GM18526 (cell line): ENCODE results near the gene FANCD2.
A peak's percentile ranks its signal among the peaks of the same experiment; 100 is the strongest.

Source experiments
- POLR2A ChIP-seq: IDR thresholded peaks from 3 replicates; pipeline ENCODE4 v1.6.1; 2011; ENCODE audit not compliant: insufficient read length; ENCODE audit errors: extremely low read depth

FANCD2 gene

GRCh38 chr3:10026084-10026890 is at the start of gene FANCD2:
Gene FANCD2, plus strand, starts transcription at chr3:10026437. Its CDS starts 2,221 bp downstream, at chr3:10028658.
- TF ChIP-seq POLR2A, result peak; percentile 81

DNA sequence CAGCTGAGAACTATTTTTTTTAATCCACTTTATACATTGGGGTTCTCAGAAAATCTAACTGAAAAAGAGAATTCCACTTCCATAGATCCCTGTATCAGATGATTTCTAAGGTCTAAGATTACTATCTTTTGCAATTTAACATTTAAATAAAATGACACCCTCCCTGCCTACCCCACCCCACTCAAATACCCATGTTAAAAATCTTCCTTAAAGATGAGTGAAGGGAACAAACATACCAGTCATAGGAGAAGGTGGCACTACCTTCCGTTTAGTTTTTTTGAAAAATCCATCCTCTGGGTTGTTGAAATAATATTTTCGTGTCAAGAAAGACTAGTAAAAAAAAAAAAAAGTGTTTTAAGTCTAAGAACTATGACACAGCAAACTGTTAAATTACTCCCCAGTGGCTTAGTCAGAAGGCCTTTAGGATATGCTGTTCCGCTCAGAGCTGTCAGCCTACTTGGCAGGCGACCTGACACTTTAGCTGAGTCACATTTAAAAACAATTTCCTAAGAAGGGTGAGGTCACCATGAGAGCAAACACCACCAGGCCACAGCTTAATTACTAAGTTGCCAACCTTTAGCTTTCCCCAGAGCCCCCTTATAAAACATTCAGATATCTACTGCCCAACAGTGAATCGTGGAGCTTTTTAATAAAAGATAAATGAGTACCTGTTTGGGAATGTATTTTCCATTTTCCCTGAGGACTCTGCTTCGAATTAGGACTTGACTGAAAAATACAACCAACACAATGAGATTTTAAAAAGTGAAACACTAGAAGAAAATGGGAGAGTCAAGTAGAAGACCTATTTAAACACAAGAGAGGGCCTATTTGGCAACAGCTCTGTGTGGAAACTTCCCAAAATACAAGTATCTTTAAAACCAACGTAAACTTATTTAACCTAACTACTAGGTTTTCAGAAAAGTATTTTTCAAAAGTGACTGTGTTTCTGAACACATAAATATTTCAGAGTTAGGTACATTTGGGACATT is 49.2 kb upstream of the FANCD2 start:
- TF ChIP-seq POLR2A, result no peak

DNA sequence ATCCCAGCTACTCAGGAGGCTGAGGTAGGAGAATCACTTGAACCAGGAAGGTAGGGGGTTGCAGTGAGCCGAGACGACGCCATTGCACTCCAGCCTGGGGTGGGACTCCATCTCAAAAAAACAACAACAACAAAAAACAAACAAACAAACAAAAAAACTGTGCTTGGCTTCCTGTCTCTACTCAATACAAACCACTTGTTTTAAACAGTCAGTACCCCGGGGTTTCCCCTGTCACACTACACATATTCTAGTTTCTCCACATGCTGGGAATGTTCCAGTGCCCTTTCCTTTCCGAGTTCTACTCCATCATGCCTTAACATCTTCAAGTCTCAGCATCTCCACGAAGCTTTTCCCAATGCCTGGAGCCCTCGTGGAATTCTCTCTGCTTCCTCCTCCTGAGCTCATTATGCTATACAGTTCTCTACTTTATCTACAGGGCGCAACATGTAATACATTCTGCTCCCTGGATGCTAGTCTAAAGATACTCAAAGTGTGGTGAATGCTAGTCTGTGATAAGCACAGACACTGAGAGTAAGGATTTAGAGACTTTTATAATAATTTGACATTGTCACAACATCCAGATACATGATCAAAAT is 47.4 kb upstream of the FANCD2 start:
- no peak for TF ChIP-seq POLR2A

GRCh38 chr3:9980251-9980650 is 46.0 kb upstream of the FANCD2 start:
- TF ChIP-seq POLR2A, result no peak

- no peak for TF ChIP-seq POLR2A
Observed at GRCh38 chr3:9986230-9986725, 40.0 kb upstream of the FANCD2 start.

GRCh38 chr3:9994086-9994844 is 32.0 kb upstream of the FANCD2 start:
- TF ChIP-seq POLR2A, result no peak

DNA sequence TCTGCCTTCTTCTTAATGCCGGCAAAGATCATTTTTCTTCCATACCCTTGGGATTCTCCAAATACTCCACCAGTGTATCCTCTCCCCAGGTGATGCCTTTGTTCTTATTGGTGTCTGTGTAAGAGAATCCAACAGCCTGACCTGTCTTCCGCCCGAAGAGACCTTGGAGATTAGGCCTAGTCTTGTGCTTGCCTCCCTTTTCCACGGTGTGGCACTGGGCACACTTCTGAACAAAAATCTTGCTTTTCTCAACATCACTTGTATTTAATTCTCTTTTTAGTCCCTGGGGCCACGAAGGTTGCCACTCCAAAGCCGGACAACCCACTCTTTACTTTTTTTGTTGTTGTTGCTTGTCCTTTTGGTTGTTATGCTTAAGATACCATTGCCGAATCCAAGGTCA is 25.6 kb upstream of the FANCD2 start:
- no peak for TF ChIP-seq POLR2A

DNA sequence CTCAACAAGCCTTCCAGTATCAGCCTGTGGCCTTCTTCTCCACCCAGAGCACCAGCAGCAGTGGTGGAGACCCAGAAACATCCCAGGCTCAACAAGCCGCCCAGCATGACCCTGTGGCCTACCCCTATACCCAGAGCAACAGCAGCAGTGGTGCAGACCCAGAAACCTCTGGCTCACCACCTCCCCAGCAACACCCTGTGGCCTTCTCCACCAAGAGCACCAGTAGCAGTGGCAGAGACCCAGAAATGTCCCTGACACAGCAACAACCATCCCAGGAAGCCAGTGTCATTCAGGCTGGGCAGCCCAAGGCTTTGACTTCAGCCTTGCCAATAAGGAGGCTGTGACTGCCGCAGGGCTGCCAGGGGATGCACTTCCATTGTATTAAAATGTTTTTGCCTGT is 23.3 kb upstream of the FANCD2 start:
- TF ChIP-seq POLR2A, result no peak

GRCh38 chr3:10004506-10004905 is 21.7 kb upstream of the FANCD2 start:
- TF ChIP-seq POLR2A, result no peak

GRCh38 chr3:10004960-10005564 is 21.2 kb upstream of the FANCD2 start:
- no peak for TF ChIP-seq POLR2A

GRCh38 chr3:10006048-10006761 is 20.0 kb upstream of the FANCD2 start:
- no peak for TF ChIP-seq POLR2A

DNA sequence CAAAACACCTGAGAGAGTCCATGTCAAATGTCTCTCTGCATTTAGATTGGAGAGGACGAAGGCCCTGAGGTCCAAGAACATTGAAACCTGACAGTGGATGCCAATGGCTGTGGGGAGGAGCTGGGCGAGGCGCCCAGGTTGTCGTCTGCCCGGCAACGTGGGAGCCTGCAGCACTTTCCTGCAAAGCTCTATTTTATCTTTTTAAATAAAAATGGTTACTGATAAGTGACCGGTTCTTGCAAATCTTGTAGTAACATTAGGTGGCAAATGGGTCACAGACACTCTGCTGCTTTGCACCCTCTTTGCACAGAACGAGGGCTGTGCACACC is 19.5 kb upstream of the FANCD2 start:
- no peak for TF ChIP-seq POLR2A

- no peak for TF ChIP-seq POLR2A
Observed at GRCh38 chr3:10007126-10007782, 19.0 kb upstream of the FANCD2 start.
